Activated gamma-delta T cell treated with Interleukin-2 at 50 U/mL for 16 hours (primary cell): ENCODE data around the gene CARMIL1.
"Not testable (repeated sequence)": the region's sequence is repeated elsewhere in the genome, so short reads cannot be mapped to it uniquely, and the experiment has no call there.

Experiments
- DNase-seq: peaks from one replicate; pipeline ENCODE4 v3.0.0-alpha.2; 2020

Gene CARMIL1

GRCh38 chr6:25414755-25415154 is 135.6 kb downstream of the CARMIL1 start:
- DNase-seq: no peak

DNA sequence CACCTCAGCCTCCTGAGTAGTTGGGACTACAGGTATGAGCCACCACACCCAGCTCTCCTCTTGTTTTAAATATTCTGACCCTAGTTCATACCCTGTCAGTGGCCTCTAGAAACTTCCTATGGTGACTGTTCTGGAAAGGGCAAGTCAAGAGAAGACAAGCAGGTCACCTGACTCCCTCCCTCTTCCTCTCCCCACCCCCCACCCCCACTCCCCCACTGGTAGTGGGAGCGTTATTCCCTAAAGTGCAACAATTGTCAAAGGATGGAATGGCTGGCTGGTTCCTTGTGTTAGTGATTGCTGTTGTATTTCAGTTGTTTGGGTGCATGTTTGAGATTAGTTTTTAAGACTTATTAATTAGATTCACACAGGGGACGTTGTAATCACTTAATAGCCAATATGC is 136.1 kb downstream of the CARMIL1 start:
- DNase-seq: no peak

- no peak for DNase-seq
These were observed 136.5 kb downstream of the CARMIL1 start for GRCh38 chr6:25415701-25416100.

- no peak for DNase-seq
These were observed 138.0 kb downstream of the CARMIL1 start for GRCh38 chr6:25417046-25417605.

DNA sequence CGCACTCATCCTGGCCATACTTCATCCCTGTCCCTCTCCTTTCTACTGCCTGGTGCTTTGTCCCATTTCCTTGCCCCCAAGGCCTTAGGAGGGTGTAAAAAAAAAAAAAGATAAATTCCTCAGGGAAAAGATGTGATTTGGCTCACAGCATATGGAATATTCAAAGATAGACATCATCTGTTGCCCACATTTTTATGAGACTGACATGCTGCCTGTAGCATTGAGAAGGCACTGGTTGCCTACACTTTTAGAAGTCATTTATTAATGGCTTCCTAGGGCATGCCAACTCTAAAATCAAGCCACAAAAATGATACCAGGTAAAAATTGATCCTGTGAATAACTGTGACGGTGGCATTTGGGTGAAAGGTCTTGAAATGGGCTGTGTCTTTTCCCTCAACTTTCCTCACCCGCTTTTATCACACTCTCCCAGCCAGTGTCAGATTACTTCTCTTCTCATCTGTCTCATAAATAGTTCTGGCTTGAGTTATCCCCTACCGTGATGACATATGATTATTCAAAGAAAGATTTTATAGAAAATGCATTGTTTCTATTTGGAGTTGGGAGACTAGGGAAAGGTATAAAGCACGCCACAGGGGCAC is 139.4 kb downstream of the CARMIL1 start:
- DNase-seq: no peak

GRCh38 chr6:25419879-25420278 is 140.7 kb downstream of the CARMIL1 start:
- no peak for DNase-seq

DNA sequence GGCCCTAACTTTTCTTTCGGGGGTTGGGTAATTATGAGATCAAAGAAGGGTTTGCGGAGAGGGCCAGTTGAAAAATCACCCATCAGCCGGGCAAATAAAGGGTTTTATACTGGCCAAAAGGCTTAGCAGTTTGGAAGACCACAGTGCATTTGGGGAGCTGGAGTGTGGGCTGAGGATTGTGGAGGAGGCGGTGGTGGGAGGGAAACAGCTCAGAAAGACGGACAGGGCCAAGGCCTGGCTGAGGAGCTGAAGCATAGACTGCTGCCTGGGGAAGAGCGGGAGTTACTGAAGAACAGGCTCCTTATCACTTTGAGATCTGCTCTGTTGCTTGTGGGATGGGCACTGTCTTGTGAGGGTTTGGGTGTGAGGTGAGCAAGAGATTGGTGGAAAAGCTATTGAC is 144.2 kb downstream of the CARMIL1 start:
- no peak for DNase-seq

DNA sequence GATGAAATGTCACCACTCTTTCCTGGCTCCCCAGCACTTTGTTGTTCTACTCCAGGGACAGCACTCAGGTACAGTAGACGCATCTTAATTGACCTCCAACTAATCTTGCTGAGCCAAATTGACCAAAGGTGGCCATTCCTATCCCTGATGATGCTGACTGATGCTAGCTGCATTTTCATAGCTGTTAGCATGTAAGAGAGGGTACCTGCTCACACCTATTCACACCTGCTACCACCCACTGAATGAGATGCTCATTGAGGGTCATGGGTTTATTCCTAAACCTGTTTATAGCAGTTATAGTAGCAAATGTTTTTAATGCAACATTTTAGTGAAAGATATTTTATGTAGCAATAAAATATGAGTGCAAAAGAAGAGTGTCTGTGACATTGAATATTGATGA is 145.1 kb downstream of the CARMIL1 start:
- DNase-seq: no peak

DNA sequence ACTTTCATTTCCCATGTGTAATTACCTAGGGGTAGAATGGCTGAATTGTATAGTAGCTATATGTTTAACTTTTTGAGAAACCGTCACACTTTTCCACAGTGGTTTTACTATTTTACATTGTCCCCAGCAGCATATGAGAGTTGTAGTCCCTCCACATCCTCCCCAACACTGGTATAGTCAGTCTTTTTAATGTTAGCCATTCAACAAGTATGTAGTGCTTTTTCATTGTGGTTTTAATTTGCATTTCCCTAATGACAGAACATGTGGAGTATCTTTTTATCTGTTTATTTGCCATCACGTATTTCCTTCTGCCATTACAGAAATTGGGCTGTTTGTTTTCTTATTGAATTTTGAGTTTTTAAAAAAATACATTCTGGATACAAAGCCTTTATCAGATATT is 148.4 kb downstream of the CARMIL1 start:
- no peak for DNase-seq

GRCh38 chr6:25428758-25429317 is 149.7 kb downstream of the CARMIL1 start:
- DNase-seq: no peak

DNA sequence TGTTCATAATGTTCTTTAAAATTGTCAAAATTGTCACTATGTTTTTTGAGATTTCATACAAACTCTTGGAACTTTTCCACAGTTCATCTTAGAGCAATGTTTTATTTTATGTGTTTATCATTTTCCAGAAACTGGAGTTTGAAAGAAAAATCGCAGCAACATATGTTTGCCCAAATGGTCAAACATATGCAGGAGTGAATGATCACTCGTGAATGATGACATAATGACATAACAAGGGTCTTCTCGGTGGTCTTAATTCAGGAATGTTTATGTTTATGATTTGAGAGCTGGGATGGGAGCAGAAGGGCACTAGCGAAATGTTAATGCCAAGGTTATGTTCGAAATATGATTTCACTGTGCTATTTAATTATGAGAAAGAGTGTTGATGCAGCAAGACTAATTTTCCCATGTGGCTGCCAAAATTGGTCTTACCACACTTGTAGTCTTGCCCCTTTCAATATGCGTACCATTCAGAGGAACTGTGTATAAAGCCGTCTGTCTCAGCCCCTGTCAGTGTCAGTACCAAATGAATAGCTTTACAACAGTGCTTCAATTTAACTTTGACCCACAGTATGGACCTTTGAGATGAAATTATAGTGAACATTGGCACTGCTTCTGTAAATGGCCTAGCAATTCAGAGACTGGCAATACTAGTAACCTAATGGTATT is 152.3 kb downstream of the CARMIL1 start:
- no peak for DNase-seq

DNA sequence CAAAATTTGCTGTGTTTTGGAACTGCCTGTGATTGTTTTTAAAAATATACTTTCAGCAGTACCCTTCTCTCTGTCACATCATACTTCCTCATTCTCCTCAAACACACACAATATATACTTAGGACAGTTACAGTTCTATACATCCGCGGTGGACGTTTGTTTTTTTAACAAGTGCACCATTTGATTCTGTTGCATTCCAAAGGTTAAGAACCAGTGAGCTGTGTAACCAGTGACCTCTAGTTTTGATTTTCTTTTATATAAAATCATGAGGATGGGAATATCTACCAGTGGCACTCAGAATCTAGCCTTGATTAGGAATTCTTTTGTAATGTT is 152.8 kb downstream of the CARMIL1 start:
- DNase-seq: no peak

DNA sequence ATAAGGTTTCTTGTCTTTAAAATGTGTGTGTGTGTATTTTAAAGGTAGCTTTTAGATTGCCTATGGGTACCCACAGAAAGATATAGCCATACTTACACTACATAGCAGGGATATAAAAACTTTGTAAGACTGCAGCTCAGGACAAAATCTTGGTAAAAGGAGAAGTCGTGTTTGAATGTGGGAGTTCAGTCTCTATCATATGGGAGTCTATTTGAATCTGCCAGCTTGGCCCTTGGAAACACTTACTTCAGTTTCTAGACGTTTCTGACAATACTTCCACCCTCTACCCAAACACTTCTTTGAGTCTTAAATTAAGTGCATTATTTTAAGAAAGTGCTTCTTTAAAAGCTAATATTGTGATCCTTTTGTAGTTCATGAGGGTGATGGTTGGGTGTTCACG is 155.7 kb downstream of the CARMIL1 start:
- no peak for DNase-seq

DNA sequence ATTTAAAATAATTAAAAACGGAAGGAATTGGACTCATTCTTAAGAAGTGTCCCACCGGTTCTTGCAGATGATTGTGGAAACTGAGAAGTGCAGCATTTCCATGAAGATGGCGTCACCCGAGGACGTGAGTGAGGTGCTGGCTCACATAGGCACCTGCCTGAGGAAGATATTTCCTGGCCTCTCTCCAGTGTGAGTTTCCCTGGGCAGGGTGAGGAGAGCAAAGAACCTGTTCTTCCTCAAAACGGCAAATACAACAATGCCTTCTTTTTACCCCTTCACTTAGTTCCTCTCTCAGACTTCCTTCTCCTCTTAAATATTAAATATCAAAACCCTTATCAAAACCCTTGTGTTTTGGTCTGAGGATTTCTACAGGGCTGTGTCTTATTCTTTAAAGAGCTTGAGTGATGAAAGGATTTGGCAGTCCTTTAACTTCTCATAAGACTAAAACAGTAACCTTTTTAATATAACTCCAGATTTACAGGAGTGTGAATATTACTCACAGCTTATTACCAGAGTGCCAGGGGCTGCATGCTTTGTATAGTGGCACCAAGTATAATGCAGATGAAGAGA is 156.3 kb downstream of the CARMIL1 start:
- DNase-seq: no peak

- DNase-seq: no peak
These were observed 157.6 kb downstream of the CARMIL1 start for GRCh38 chr6:25436760-25437159.

- no peak for DNase-seq
These were observed 160.2 kb downstream of the CARMIL1 start for GRCh38 chr6:25439368-25439767.

GRCh38 chr6:25441663-25442270 is 162.6 kb downstream of the CARMIL1 start:
- no peak for DNase-seq

- DNase-seq: no peak
These were observed 163.7 kb downstream of the CARMIL1 start for GRCh38 chr6:25442898-25443297.

DNA sequence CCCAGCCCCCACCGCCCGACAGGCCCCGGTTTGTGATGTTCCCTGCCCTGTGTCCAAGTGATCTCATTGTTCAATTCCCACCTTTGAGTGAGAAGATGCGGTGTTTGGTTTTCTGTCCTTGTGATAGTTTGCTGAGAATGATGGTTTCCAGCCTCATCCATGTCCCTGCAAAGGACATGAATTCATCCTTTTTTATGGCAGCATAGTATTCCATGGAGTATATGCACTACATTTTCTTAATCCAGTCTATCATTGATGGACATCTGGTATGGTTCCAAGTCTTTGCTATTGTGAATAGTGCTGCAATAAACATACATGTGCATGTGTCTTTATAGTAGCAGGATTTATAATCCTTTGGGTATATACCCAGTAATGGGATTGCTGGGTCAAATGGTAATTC is 165.3 kb downstream of the CARMIL1 start:
- not testable (repeated sequence) for DNase-seq

- DNase-seq: no peak
These were observed 167.8 kb downstream of the CARMIL1 start for GRCh38 chr6:25446830-25447569.

GRCh38 chr6:25447570-25447929 is 168.4 kb downstream of the CARMIL1 start:
- no peak for DNase-seq

DNA sequence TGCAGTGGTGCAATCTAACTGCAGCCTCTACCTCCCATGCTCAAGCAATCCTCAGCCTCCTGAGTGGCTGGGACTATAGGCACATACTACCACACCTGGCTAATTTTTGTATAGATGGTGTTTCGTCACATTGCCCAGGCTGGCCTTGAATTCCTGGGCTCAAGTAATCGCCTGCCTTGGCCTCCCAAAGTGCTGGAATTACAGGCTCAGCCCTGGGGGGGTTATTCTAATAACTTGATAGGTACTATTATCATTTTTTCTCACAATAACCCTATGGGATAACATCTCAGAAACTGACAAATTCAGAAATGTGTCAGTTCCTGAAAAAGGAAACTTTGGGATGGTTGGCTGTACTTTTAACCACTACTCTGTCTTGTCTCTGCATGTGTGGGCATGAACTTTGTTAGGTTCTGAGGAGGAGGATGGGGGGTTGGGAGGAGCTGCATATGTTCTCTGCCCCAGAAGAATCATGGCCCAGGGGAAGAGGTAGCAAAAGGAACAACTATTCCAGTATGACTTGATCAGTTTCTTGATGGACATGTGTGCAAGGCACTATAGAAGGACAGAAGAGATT is 169.9 kb downstream of the CARMIL1 start:
- DNase-seq: no peak

GRCh38 chr6:25449774-25450173 is 170.6 kb downstream of the CARMIL1 start:
- DNase-seq: no peak
